Activated B cell treated with CpG ODN at 0.5 μM for 24 hours (primary cell): ENCODE data around the gene HTT-AS. TPM values are rescaled to one million over a fixed set of nuclear protein-coding genes. Genes with fewer than 3 reads are reported as not detected.

Source experiments
- ATAC-seq: fragments of 200-7000 bp; cut with Tn5 transposase; one replicate; pipeline ENCODE4 v1.10.0; 2021; ENCODE audit warnings: low read depth, mild to moderate bottlenecking, moderate library complexity
- CTCF ChIA-PET: fragments of 350-600 bp; sonication (Branson Sonifier 250); formaldehyde crosslinking; loops from one replicate; lab custom pipeline; 2021; ENCODE audit warnings: antibody characterized with exemption; lab: Charles Lee
- POLR2A ChIA-PET: fragments of 350-600 bp; sonication (Branson Sonifier 250); formaldehyde crosslinking; loops from one replicate; lab custom pipeline; 2021; ENCODE audit warnings: antibody characterized with exemption; lab: Charles Lee
- DNase-seq: peaks from one replicate; pipeline ENCODE4 v3.0.0; 2022
- H3K27ac Mint-ChIP-seq: one replicate; pipeline ENCODE4 v1.8.0; 2020; ENCODE audit warnings: mixed read lengths
- H3K27me3 Mint-ChIP-seq: one replicate; pipeline ENCODE4 v1.8.0; 2021; ENCODE audit warnings: mixed read lengths
- H3K36me3 Mint-ChIP-seq: one replicate; pipeline ENCODE4 v1.8.0; 2021; ENCODE audit warnings: low read depth, mixed read lengths
- H3K4me1 Mint-ChIP-seq: one replicate; pipeline ENCODE4 v1.8.0; 2021; ENCODE audit warnings: mixed read lengths
- H3K4me3 Mint-ChIP-seq: one replicate; pipeline ENCODE4 v1.8.0; 2020; ENCODE audit warnings: mild to moderate bottlenecking, mixed read lengths
- H3K9me3 Mint-ChIP-seq: one replicate; pipeline ENCODE4 v1.8.0; 2020; ENCODE audit warnings: mixed read lengths
- CTCF ChIP-seq: fragments of 200-600 bp; IDR thresholded peaks from one replicate; pipeline ENCODE4 v1.8.0; 2022; ENCODE audit warnings: antibody characterized with exemption, mild to moderate bottlenecking
- intact Hi-C: fragments of 100-400 bp; cut with micrococcal nuclease; formaldehyde crosslinking; loops from one replicate; pipeline ENCODE4 v1.15.1; 2024
- total RNA-seq: library from RNA; stranded (reverse); gene quantifications from 2 replicates; pipeline ENCODE4 v1.2.3, GENCODE V29; 2022

Gene HTT-AS
- total RNA-seq, 1 donor from 2014 or later, result not detected

- ChIA-PET CTCF (interaction anchor here (0.8 to 4.5 kb wide), 7 partner anchors 10 to 773 kb away, joined by 3 to 28 read pairs (median 7); no protein-coding TSS in a partner anchor), POLR2A (interaction anchor here (1.0 to 1.5 kb wide), 2 partner anchors 28 to 61 kb away, joined by 3 to 4 read pairs; no protein-coding TSS in a partner anchor)
- Mint-ChIP-seq H3K4me3 (no peak overlapping the region), H3K9me3 (no peaks in the 10 kb centered on the region), H3K27me3 (no peaks in the 10 kb centered on the region), H3K27ac (no peak overlapping the region), H3K36me3 (peaks cover 81% of the 10 kb centered on the region), H3K4me1 (peaks cover 9% of the 10 kb centered on the region)
- no peak for TF ChIP-seq CTCF
- ATAC-seq, result no peak
- intact Hi-C loops, result loop anchor here (2.0 kb wide), 1 partner anchor 377 kb away; no protein-coding TSS in a partner anchor
- DNase-seq, result no peak
Measured at GRCh38 chr4:3107691-3108121, 33.4 kb upstream of the HTT-AS start.

- Mint-ChIP-seq H3K4me1 (peaks cover 9% of the 10 kb centered on the region), H3K27ac (no peak overlapping the region), H3K36me3 (peaks cover 80% of the 10 kb centered on the region), H3K27me3 (no peaks in the 10 kb centered on the region), H3K4me3 (no peak overlapping the region), H3K9me3 (no peaks in the 10 kb centered on the region)
- ChIA-PET POLR2A (interaction anchor here (1.0 to 1.6 kb wide), 3 partner anchors 27 to 61 kb away, joined by 3 to 4 read pairs (median 3); no protein-coding TSS in a partner anchor), CTCF (interaction anchor here (0.7 to 4.5 kb wide), 9 partner anchors 9 to 773 kb away, joined by 3 to 28 read pairs (median 4); no protein-coding TSS in a partner anchor)
- ATAC-seq (no peak), DNase-seq (no peak)
- no peak for TF ChIP-seq CTCF
- intact Hi-C loops, result loop anchor here (2.0 kb wide), 1 partner anchor 378 kb away; no protein-coding TSS in a partner anchor
Measured at GRCh38 chr4:3107271-3107670, 32.9 kb upstream of the HTT-AS start.

- DNase-seq (peak; percentile 81), ATAC-seq (peak; percentile 100)
- intact Hi-C loops, result loop anchor here (1.0 to 2.0 kb wide), 8 partner anchors 15 to 774 kb away; partner anchors contain the start of genes HTT and HTT-AS
- Mint-ChIP-seq H3K9me3 (no peaks in the 10 kb centered on the region), H3K36me3 (peaks cover 80% of the 10 kb centered on the region), H3K4me1 (peaks cover 9% of the 10 kb centered on the region), H3K4me3 (no peak overlapping the region), H3K27me3 (no peaks in the 10 kb centered on the region), H3K27ac (peak overlapping the region; percentile 73)
- ChIA-PET POLR2A (interaction anchor here (1.5 to 1.6 kb wide), 2 partner anchors 28 to 60 kb away, joined by 3 to 4 read pairs; no protein-coding TSS in a partner anchor), CTCF (interaction anchor here (0.7 to 4.5 kb wide), 9 partner anchors 9 to 774 kb away, joined by 3 to 28 read pairs (median 4); no protein-coding TSS in a partner anchor)
- TF ChIP-seq CTCF, result no peak
Measured at GRCh38 chr4:3106339-3107186, 32.2 kb upstream of the HTT-AS start.

- CTCF ChIA-PET, result interaction anchor here (1.3 to 2.0 kb wide), 2 partner anchors 9 to 10 kb away, joined by 3 to 7 read pairs; no protein-coding TSS in a partner anchor
- H3K36me3 Mint-ChIP-seq, result peaks cover 77% of the 10 kb centered on the region
- H3K4me3 Mint-ChIP-seq, result no peak overlapping the region
- H3K27ac Mint-ChIP-seq, result no peak overlapping the region
- ATAC-seq, result no peak
- no peak for DNase-seq
- no peaks in the 10 kb centered on the region for H3K27me3 Mint-ChIP-seq
- TF ChIP-seq CTCF, result no peak
- H3K9me3 Mint-ChIP-seq, result no peaks in the 10 kb centered on the region
- POLR2A ChIA-PET, result no interaction called here
- intact Hi-C loops, result no loop called here
- no peaks in the 10 kb centered on the region for H3K4me1 Mint-ChIP-seq
Measured at GRCh38 chr4:3098346-3098745, 24.0 kb upstream of the HTT-AS start.
